Sigmoid colon (tissue), 3 donors: ENCODE measurements around the gene OXLD1.

ENCODE experiments used
- CTCF ChIP-seq, 4 experiments: fragments of 450-650 bp in 3 of 4; fragments of 200-600 bp in 1 of 4; IDR thresholded peaks; one replicate each; pipeline ENCODE4 v1.5.1; 2016 to 2019; ENCODE audit warnings: antibody characterized with exemption in 4 of 4, mild to moderate bottlenecking in 3 of 4, moderate library complexity in 2 of 4
- POLR2A ChIP-seq, 2 donors: fragments of 450-650 bp; IDR thresholded peaks; one replicate each; pipeline ENCODE4 v1.6.1; 2016; ENCODE audit warnings: antibody characterized with exemption in 2 of 2, mild to moderate bottlenecking in 2 of 2, moderate library complexity in 2 of 2

- no peak for TF ChIP-seq CTCF (IDR thresholded peaks at IDR 0.05)
- TF ChIP-seq POLR2A (IDR thresholded peaks at IDR 0.05) = no peak
These were observed 46.1 kb upstream of the OXLD1 start for GRCh38 chr17:81712468-81713003.
